ENCODE measurements around the gene DCAF5.

DNA sequence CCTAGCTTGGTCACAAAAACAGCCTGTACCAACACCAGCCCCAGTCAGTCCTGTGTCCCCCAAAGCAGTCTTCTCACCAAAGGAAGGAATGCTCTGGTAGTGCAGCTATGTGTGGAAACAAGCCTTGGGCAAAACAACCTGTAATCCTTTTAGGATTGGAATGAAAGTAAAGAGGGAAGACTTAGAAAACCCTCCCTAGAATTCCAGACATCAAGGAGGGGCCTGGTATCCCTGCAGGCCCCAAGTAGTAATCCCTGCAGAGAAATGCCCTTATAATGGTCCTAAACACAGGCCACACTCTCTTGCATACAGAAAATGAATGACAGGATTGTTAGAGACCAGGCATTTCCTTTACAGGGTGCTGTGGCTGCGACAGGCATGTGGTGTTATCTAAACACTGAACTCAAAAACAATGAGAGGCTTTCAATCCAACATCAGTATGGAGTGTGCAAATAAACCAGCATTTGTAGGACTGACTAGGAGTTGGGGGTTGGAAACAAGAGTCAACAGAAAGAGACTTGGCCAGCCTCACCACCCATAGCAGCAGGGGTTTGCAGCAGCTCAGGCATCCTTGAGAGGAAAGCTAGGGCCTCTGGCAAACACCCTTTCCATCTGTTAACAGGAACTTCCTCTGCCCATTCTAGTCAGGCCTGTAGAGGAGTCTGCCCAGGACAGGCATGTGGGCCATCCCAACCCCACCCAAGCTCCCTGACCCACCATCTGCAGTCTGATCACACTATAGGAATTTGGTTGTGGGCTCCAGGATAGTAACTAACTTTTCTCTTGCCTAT lies 59.1 kb downstream of the DCAF5 start:
- TF ChIP-seq CTCF (IDR thresholded peaks at IDR 0.05; ENCODE audit: low read depth, low read length) (no peak), MYC (IDR thresholded peaks at IDR 0.05; ENCODE audit: low read depth, low read length) (no peak), POLR2A (IDR thresholded peaks at IDR 0.05; ENCODE audit: extremely low read depth, insufficient read length) (no peak)
- TF ChIP-seq, protein P1, sequence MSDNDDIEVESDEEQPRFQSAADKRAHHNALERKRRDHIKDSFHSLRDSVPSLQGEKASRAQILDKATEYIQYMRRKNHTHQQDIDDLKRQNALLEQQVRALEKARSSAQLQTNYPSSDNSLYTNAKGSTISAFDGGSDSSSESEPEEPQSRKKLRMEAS (IDR thresholded peaks at IDR 0.05; ENCODE audit: low read depth, low read length), result no peak

Data from NB4 (cell line).